ENCODE data around the gene AP1S3.

AP1S3 gene

DNA sequence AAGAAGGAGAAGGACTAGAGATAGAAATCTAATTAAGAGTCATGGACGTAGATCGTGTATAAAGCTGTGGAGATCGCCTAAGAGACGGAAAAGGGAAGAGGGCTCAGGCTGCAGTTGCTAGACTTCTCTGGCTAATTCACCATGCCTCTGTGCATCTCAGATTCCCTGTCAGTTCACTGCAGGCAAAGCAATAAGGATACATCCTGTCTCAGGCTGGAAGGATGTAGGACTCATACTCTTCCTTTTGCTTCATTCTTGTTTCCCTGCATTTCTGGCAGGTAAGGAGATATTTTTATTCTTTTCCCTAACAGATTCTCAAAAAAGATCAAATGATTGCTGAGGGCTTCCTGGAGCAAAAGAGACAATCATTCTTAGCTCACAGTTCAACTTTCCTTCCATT lies 112.5 kb downstream of the AP1S3 start:
- DNase-seq (ENCODE audit: low read depth in 2 of 2), result no peak

DNA sequence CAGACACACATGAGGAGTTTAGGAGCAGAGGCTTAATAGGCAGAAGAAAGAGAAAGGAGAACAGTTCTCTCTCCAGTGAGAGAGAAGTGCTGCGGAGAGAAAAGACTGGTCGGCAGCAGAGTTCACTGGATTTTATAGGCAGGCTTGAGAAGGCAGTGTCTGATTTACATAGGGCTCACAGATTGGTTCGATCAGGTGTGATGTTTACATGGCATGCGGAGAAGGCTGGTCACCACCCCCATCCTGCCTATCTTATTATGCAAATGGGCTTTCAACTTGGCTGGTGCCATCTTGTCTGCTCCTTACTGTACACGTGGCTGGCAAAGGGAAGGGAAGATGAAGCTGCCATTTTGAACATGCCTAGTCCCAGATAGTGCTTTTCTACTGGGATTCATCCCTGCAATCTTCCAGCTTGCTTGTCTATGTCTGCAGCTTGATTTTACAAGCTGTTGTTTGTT lies 113.4 kb downstream of the AP1S3 start:
- DNase-seq (ENCODE audit: low read depth in 2 of 2), result no peak

DNA sequence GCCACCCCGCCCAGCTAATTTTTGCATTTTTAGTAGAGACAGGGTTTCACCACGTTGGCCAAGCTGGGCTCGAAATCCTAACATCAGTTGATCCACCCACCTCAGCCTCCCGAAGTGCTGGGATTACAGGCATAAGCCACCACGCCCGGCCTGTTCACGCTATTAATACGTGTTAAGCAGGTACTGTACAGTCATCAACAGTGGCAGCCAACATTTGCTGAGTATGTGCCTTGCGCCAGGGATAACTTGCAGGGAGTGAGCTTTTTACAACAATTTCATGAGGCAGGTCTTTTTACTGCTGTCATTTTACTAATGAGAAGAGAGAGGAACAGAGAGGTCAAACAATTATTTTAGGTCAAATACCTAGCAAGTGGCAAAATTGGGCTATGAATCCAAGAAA lies 115.2 kb downstream of the AP1S3 start:
- DNase-seq (ENCODE audit: low read depth in 2 of 2), result no peak

DNA sequence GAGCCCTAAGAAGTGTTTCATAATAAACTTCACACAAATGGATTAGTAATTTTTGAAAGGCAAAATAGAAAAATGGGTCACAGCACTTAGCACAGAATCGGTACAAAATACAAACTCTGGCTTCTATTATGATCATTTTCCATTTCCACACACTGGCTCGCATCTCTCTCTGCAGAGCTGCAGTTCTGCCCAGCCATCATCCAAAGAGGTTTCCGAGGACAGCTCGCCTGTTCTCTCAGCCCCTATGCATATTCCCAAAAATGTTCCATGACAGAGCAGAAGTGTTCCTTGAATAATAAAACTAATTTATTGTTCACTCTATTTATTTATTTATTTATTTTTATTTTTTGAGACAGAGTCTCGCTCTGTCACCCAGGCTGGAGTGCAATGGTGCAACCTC lies 115.6 kb downstream of the AP1S3 start:
- DNase-seq (ENCODE audit: low read depth in 2 of 2), result no peak

DNA sequence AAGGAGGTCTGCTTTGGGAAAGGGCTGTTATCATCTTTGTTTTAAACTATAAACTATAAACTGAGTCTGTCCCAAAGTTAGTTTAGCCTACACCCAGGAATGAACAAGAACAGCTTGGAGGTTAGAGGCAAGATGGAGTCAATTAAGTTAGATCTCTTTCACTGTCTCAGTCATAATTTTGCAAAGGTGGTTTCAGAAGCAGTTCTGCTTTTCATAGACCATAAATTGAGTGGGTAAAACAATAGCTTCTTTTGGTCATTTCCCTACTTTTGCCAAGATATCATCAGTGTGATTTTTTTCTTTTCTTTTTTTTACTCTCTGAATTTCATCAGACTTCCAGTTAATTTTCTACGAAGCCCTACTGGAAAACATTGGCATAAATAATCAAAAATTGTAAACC lies 117.0 kb downstream of the AP1S3 start:
- DNase-seq (ENCODE audit: low read depth in 2 of 2), result no peak

DNA sequence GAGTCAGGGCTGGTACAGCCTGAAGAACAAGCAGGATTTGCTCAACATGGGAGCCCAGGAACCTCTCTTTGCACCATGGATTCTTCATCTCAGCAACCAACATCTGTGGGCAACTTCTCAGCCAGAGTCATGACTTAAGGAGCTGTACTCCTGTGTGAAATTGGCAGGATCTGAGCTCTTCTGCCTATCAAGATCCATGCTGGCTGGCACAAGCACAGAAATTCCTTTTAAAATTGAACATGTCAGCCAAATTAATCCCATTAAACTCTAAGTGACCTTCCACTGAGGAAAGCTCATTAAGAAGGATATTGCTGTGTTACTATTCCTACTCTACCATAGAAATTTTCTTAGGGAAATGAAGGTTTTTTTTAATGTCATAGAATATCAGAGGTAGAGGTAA lies 124.7 kb downstream of the AP1S3 start:
- no peak for DNase-seq (ENCODE audit: low read depth in 2 of 2)

DNA sequence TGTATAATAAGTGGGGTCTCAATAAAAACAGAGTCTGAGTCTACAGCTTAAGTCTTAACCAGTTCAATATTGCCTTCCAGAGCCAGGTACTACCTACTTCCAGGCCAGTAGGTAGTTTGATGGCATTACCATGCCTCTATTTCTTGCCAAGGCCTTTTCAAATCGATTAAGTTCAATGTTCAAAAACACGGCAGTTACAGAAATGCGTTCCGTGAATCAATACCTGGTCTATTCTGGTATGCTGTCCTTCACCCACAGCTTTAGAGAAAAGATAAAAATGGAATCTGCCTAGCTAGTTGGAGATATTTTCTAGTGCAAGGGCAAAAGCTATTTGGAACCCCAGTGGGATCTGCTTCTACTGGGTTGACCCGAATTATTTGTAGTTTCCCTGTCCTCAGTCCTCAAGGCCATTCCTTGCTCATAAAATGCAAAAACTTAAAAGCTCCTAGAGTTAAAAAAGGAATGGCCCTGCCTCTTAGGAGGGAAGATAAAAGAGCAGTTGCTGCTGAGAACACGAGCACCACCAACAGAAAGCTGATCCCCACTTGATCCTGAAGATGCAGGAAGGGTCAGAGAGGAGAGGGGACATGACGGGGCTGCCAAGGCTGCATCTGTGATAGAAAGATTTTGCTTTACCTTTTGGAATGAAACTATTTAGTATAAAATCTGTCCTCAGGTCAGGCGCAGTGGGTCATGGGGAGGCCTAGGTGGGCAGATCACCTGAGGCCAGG lies 125.6 kb downstream of the AP1S3 start:
- DNase-seq (ENCODE audit: low read depth in 2 of 2), result no peak

Data from stimulated activated CD8-positive, alpha-beta memory T cell treated with anti-CD3 and anti-CD28 coated beads, Interleukin-7, amount 100 ng/mL, for 1 hour (primary cell).